SKM-1 treated with dmso at 0.1 percent for 144 hours (cell line): ENCODE measurements around the gene MOB3C.

Source experiments
- DNase-seq: peaks from one replicate; lab custom pipeline; 2025; ENCODE audit not compliant: unreplicated experiment; lab: John Stamatoyannopoulos, UW

MOB3C gene

DNA sequence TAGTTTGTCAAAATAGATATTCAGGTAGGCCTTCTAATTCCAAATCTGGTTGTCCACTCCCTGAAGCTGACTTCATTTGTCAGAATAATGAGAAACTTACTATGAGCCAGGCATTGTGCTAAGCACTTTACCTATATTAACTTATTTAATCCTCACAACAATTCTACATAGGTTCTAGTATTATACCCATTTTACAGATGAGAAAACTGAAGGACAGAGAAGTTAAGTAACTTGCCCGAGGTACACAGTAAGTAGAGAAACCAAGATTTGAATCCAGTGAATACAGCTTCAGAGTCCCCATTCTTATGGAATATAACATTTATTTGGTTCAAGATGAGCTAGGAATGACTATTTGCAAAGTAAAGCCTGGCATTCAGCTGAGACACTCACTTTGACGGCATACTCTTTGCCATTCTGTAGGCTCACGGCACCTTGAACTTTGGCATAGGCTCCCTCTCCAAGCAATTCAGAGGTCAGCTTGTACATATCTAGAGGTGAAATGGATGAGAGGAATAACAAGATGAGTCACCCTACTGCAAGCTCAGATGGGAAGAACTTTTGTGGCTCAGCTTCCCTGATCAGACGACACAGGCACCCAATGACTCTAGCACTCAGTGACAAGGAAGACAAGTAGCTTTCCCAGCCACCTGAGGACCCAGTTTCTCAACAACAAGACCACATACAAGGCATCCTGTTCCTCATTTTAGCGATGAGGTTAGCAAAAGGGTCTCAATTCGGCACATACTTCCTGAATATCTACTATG is 36.3 kb downstream of the MOB3C start:
- peak; percentile 85 for DNase-seq

DNA sequence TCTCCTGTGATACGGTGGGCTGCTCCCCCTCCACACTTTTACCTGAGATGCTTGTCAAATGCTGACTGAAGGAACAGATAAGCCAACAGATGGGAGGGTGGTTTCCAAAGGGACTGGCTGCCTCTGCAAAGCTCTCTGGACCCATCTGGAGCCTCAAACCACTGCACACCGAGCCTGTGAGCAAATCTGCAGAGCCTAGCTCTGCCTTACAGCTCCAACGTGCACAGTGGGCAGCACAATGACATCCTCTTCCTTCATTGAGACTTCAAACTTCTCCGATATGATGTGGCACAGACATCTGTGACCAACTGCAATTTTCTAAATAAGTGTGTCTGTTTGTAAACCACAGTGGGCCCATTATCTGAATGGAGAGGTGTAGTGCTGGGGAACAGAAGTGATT is 38.9 kb downstream of the MOB3C start:
- DNase-seq, result no peak

DNA sequence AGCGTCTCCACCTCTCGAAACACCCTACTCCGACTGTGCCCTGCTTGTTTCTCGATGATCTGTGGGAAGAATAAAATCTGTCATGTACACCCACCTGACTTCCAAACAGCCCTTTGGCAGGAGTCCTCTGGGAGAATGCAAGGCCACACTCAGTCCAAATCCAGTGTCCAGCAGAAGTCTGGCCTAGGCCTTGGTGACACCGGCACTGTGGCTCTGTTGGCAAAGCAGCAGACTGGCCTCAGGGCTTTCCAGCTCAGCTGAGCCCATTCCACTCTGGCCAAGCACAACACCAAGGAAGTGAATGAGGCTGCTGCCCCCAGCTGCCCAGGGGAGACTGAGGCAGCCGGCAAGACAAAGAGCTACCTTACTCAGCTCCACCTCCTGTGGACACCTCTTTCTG is 40.0 kb downstream of the MOB3C start:
- DNase-seq, result no peak

DNA sequence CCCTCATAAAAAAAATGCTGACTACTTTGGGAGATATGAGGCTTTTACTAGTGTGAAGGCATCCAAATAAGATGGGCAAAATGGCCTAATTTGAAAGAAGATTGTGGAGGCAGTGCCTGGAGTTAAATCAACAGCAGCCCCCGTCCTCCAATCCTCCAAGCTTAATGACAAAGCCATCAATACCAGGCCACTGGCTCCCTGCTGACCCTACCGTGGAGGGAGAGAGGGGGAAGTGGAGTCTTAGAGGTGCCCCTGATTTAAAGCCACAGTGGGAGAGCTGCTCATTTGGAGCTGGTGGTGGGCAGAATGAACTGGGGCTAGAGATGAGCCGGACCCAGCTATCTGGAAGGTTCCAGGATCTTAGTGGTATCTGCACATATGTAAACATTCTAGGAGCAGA is 40.8 kb downstream of the MOB3C start:
- no peak for DNase-seq

DNA sequence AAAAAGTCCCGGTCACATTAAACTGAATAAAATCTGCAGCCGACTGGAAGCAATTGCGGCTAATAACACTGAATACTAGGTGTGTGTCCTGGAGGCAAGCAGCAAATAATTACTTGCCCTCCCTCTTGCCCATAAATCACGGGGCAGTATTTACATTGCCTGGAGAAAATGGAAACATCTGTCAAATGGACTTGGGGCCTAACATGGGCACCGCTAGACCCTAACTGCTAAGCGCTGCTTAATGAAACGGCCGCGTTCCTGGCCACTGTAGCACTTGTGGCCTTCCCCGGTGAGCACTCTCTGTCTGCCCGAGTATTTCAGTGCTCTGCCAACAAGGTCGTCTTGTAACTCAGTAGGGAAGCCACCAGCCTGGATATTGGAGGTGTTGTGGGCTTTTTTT is 41.3 kb downstream of the MOB3C start:
- no peak for DNase-seq

DNA sequence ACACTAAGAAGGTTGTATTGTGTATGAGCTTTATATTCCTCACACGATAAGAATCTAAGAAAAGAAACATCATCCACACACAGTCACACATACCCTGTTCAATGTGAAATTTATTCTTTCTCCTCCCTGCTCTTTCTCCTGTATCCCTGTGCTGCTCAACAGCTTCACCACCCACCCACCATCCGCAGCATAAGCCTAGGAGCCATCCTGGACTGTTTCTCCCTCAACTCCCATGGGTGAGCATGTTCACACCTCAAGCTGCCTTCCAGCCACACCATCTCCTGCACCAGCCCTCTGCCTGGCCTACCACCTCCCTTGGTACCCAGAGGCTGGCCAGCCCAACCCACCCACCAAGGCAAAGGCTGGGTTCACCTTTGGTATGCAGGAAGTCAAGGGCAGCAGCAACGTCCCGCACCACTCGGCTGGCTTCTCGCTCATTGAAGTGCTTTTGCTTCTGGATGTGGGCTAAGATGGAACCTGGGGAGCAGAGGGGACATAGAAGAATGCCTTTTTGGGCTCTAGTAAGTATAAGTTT is 44.9 kb downstream of the MOB3C start:
- DNase-seq, result no peak

DNA sequence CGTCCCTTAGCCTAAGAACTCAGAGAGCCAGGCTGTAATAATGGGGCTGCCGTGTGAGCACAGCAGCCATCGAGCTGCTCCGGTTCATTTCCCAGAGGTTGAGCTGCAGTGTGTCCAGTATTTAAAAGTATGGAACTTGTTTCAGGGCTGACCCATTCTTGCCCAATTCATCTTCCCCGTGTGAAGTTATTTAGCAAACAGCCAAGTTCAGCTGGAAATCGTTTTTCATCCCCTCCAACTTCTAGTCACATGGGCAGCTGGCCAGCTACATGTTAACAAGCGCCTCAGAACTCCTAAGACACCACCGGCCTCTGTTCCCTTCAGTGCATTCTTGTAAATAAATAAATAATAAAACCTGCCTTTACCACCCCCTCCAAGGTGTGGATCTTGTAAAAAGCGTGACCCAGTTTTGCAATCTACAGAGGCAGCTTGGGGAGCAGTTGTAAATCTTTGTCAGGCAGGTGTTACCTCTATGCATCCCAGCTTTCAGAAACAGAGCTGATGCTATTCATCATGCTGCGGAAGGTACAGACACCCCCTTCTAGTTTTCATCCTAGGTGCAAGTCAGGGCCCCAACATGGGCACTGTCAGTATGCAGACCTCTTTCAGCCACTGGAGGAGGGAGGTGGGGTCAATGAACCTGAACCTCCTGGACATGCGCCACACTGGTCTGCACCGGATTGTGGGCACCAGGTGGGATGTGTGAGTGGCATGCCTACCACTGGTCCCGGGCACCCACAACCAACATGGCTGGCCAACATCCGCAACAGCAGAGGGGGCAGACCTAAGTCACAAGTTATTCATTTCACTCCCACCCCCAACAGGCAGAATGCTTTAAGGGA is 46.5 kb downstream of the MOB3C start:
- DNase-seq, result no peak

DNA sequence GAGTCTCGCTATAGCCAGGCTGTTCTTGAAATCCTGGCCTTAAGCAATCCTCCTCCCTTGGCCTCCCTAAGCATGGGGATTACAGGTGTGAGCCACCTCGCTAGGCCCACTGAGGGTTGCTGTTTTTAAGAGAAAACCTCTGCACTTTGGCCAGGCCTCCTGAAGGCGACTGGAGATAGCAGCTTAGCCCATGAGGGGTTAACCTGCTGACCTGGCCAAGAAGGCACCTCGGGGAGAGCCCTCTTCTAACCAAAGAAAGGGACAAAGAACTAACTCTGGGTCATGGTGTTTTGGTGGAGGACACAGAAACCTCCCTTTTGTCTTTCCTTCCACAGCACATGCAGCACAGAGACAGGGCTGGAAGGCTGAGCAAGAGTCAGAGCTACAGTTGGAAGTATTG is 47.5 kb downstream of the MOB3C start:
- no peak for DNase-seq

DNA sequence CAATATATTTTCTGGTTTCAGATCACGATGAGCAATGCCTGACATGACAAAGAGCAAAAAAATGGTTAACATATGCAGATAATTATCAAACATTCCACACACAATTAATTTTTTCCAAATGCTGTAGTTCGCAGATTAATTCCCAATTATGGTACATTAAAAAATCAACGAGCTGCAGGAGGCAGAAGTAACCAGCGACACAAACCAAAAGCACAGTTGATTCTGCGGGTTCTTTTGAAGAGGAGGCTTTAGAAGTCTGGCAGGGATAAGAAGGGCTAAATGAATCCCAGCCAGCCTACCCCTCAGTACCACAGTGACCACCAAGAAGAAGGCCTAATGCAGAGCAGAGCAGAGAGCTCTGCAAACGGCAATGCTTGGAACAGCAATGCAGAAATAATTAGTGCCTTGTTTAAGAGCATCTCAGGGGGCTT is 48.1 kb downstream of the MOB3C start:
- no peak for DNase-seq

DNA sequence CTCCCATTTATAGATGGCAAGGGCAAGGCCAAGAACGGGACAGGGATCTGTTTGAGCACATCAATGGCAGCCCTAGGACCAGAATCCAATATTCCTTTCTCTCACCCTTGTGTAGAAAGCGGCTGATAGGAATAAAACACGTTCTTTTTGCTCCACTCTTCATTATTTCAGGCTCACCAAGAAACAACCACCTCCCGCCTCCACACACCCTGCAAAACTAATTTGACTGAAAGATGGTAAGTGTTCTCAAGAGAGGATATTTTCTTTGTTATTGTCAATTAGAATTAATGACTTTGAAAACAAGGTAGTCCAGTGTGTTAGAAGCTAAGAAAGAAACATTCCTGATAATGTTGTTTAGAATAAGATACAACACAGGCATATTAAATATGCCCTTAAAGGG is 53.3 kb downstream of the MOB3C start:
- DNase-seq, result no peak

DNA sequence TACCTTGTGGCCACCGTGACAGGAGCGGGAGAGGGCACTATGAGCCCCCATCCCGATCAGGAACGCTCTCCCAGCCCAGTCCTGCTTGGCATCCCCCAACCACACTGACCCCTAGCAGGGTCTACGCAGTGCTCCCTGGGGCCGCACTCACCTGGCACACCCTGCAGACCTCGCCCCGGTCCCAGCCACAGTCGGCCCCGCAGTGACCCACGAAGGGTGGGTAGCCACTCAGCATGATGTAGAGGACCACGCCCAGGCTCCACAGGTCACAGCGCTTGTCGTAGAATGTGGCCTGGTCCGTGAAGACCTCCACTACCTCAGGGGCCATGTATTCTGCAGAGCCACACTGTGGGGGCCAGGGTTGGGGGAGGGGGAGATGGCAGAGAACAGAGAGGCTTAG is 54.1 kb downstream of the MOB3C start:
- no peak for DNase-seq

DNA sequence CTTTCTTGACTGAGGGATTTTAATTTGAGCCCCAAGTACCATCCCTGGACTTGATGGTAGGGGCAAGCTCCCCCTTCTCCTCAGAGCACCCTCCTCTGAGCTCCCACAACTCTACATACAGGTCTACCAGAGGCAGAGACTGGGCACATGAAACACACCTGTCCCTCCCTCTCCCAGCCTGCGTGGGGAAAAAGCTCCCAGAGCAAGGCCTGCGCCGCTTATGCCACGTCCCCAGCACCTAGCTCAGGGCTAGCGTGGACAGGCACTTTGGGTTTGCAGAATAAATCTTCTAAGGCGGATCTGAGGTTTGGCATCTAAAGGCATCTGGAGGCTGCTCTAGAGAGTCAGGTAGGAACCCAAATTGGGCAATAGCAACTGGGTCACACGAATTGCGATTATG is 57.6 kb downstream of the MOB3C start:
- no peak for DNase-seq

DNA sequence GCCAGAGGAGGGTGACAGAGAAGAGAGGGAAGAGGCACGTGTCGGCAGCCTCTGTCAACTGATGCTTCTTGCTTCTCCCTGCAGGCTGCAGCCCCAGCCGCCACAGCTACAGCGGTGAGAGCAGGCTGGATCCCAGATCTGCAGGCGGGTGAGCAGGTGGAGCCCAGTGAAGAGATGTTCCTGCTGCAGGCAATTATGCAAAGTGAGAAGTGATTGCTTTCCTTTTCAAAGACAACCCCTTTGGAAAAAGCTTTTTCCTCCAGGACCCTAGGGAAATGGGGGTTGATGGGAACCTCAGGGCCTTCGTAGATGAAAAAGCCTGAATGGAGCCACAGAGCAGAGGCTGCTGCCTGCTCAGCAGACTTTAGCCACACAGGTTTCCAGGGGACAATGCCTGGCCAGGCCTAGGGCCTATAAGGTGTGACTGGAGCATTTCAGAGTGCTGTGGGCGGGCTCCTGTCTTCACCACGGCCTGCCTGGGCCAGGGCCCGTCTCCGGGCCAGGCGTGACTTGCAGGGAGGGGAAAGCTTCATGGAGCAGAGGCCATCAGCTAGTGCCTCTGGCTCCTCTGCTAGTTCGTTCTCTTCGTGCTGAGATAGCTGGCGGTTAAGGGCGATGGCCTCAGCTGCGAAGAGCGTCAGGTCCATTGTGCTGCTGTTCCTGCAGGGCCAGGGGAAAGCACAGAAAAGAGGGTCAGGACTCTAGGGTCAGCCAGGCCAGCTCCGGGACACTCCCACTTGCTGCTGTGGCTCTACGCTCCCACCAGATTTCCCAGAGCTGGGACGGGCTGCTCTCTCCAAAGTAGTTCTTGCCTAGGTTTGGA is 58.3 kb downstream of the MOB3C start:
- DNase-seq, result no peak
